NCI-H524 treated with DMSO at 0.1 percent for 48 hours (cell line): ENCODE measurements around the gene ACRV1.
A peak's percentile ranks its signal among the peaks of the same experiment; 100 is the strongest.
"Not testable (repeated sequence)": the region's sequence is repeated elsewhere in the genome, so short reads cannot be mapped to it uniquely, and the experiment has no call there.

ENCODE experiments used
- DNase-seq: peaks from one replicate; lab custom pipeline; 2025; lab: John Stamatoyannopoulos, UW

Gene ACRV1

GRCh38 chr11:125680747-125681146 lies at the start of gene ACRV1:
Gene ACRV1, minus strand, starts transcription at chr11:125680847. Its CDS starts 67 bp downstream, at chr11:125680780.
- DNase-seq, result no peak

GRCh38 chr11:125728969-125729368 lies 48.3 kb upstream of the ACRV1 start:
- no peak for DNase-seq

- DNase-seq, result peak; percentile 0
Measured at GRCh38 chr11:125724125-125724524, 43.5 kb upstream of the ACRV1 start.

GRCh38 chr11:125720781-125721180 lies 40.1 kb upstream of the ACRV1 start:
- DNase-seq, result no peak

- DNase-seq, result not testable (repeated sequence)
Measured at GRCh38 chr11:125704686-125705085, 24.0 kb upstream of the ACRV1 start.

GRCh38 chr11:125701858-125702621 lies 21.4 kb upstream of the ACRV1 start:
- DNase-seq, result no peak

GRCh38 chr11:125701018-125701610 lies 20.5 kb upstream of the ACRV1 start:
- DNase-seq, result no peak

- no peak for DNase-seq
Measured at GRCh38 chr11:125694951-125695350, 14.3 kb upstream of the ACRV1 start.

- no peak for DNase-seq
Measured at GRCh38 chr11:125692887-125693286, 12.2 kb upstream of the ACRV1 start.

GRCh38 chr11:125690006-125690405 lies 9.4 kb upstream of the ACRV1 start:
- DNase-seq, result no peak

GRCh38 chr11:125689274-125689859 lies 8.7 kb upstream of the ACRV1 start:
- no peak for DNase-seq

GRCh38 chr11:125688632-125689031 lies 8.0 kb upstream of the ACRV1 start:
- no peak for DNase-seq

GRCh38 chr11:125688066-125688465 lies 7.4 kb upstream of the ACRV1 start:
- no peak for DNase-seq

GRCh38 chr11:125685228-125685627 lies 4.6 kb upstream of the ACRV1 start:
- no peak for DNase-seq

GRCh38 chr11:125679837-125680236 lies 810 bp downstream of the ACRV1 start:
- DNase-seq, result no peak

- no peak for DNase-seq
Measured at GRCh38 chr11:125679397-125679796, 1.2 kb downstream of the ACRV1 start.

GRCh38 chr11:125675196-125675595 lies 5.5 kb downstream of the ACRV1 start:
- DNase-seq, result no peak

- no peak for DNase-seq
Measured at GRCh38 chr11:125674210-125674609, 6.4 kb downstream of the ACRV1 start.

- no peak for DNase-seq
Measured at GRCh38 chr11:125671561-125671960, 9.1 kb downstream of the ACRV1 start.

- DNase-seq, result no peak
Measured at GRCh38 chr11:125670172-125670571, 10.5 kb downstream of the ACRV1 start.

- no peak for DNase-seq
Measured at GRCh38 chr11:125667151-125667550, 13.5 kb downstream of the ACRV1 start.

GRCh38 chr11:125663910-125664309 lies 16.7 kb downstream of the ACRV1 start:
- no peak for DNase-seq

GRCh38 chr11:125662689-125663088 lies 18.0 kb downstream of the ACRV1 start:
- DNase-seq, result no peak
